Glutamatergic neuron (in vitro differentiated cells): ENCODE results near the gene ALDH1B1. TPM values are rescaled to one million over a fixed set of nuclear protein-coding genes. Genes with fewer than 3 reads are reported as not detected.
A peak's percentile ranks its signal among the peaks of the same experiment; 100 is the strongest.

Experiments used
- DNase-seq: peaks from one replicate; pipeline ENCODE4 v3.0.0; 2022
- H3K27ac Mint-ChIP-seq: one replicate; pipeline ENCODE4 v1.8.0; 2020; ENCODE audit warnings: mild to moderate bottlenecking, mixed read lengths, inconsistent platforms; ENCODE audit not compliant: unreplicated experiment
- H3K27me3 Mint-ChIP-seq: one replicate; pipeline ENCODE4 v1.8.0; 2020; ENCODE audit warnings: mild to moderate bottlenecking, moderate library complexity, mixed read lengths, inconsistent platforms; ENCODE audit not compliant: unreplicated experiment
- H3K36me3 Mint-ChIP-seq: one replicate; pipeline ENCODE4 v1.8.0; 2020; ENCODE audit warnings: mild to moderate bottlenecking, mixed read lengths, inconsistent platforms; ENCODE audit not compliant: unreplicated experiment
- H3K4me1 Mint-ChIP-seq: one replicate; pipeline ENCODE4 v1.8.0; 2020; ENCODE audit warnings: mild to moderate bottlenecking, low read depth, mixed read lengths, inconsistent platforms; ENCODE audit not compliant: unreplicated experiment
- H3K4me3 Mint-ChIP-seq: one replicate; pipeline ENCODE4 v1.8.0; 2020; ENCODE audit warnings: mild to moderate bottlenecking, mixed read lengths, inconsistent platforms; ENCODE audit not compliant: unreplicated experiment
- H3K9me3 Mint-ChIP-seq: one replicate; pipeline ENCODE4 v1.8.0; 2020; ENCODE audit warnings: mild to moderate bottlenecking, moderate library complexity, mixed read lengths, inconsistent platforms; ENCODE audit not compliant: unreplicated experiment
- total RNA-seq: library from RNA; stranded (reverse); fragmentation: NEBNext Ultra II Directional; extraction: Animal tissue kit (Norgen Biotek cat#: 25700); gene quantifications from one replicate; pipeline ENCODE4 v1.2.1, GENCODE V29; 2021; ENCODE audit not compliant: unreplicated experiment
- TF ChIP-seq, protein P1 (sequence below): fragments of 200-600 bp; sonication (generic); IDR thresholded peaks from one replicate; pipeline ENCODE4 v1.5.0; 2021; ENCODE audit not compliant: partially characterized antibody, unreplicated experiment

Gene ALDH1B1
- total RNA-seq, 1 donor from 2014 or later = 15.3 TPM

DNA sequence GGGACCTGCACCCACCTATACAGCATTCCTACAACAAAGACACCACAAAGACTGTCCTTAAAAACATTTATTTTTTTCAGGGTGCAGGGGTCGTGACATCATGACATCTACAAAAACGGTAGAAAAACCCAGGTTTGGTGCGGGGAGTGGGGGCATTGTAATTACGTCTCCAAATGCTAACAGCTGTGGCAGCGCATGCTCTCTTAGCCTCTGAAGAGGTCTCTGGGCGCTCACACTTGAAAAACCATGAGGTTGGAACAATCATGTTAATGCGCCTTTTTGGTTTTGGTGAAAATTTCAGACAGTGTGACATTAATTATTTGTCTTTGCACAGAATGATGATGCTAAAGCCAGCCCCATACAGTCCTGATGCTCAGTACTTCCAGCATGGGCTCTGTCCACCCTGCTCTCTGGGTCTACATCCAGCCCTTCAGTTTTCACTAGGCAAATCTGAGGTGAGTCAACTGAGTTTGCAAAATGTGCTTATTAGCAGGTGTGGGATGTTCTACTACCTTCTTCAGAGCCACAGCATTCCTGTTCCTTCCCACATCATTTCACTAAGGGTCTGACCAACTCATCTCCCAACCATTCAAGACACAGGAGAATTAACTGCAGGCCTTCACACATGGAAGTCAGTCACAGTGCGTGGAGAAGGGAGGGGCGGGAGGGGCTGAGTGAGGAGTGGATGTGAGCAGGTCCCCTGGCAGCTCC is 14.1 kb downstream of the ALDH1B1 start:
- H3K4me1 Mint-ChIP-seq = peaks cover 37% of the 10 kb centered on the region

DNA sequence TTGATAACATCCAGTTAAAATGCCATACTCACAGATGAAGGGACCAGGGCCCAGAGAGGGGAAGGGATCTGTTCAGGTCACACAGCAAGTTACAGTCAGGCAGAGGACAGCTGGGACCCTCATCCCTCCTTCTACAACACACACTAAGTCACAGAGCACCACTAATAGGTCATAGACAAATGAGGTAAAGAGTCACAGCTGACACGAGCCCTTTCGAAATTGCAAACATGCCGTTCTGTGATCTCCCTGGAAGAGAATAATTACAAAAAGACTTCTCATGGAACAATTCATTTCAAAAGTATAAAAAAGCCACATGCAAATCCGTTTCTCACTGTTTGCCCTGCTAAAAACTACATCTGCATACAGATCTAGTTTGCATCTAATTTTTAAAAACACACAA is 16.2 kb downstream of the ALDH1B1 start:
- peaks cover 13% of the 10 kb centered on the region for H3K36me3 Mint-ChIP-seq

More for the DNA sequence above, 14.1 kb downstream of the ALDH1B1 start:
- Mint-ChIP-seq H3K36me3 (peaks cover 5% of the 10 kb centered on the region), H3K27me3 (peaks cover 7% of the 10 kb centered on the region), H3K27ac (no peak overlapping the region), H3K4me3 (no peak overlapping the region), H3K9me3 (peaks cover 3% of the 10 kb centered on the region)
- no peak for DNase-seq
- TF ChIP-seq, protein P1, sequence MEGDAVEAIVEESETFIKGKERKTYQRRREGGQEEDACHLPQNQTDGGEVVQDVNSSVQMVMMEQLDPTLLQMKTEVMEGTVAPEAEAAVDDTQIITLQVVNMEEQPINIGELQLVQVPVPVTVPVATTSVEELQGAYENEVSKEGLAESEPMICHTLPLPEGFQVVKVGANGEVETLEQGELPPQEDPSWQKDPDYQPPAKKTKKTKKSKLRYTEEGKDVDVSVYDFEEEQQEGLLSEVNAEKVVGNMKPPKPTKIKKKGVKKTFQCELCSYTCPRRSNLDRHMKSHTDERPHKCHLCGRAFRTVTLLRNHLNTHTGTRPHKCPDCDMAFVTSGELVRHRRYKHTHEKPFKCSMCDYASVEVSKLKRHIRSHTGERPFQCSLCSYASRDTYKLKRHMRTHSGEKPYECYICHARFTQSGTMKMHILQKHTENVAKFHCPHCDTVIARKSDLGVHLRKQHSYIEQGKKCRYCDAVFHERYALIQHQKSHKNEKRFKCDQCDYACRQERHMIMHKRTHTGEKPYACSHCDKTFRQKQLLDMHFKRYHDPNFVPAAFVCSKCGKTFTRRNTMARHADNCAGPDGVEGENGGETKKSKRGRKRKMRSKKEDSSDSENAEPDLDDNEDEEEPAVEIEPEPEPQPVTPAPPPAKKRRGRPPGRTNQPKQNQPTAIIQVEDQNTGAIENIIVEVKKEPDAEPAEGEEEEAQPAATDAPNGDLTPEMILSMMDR = no peak

DNA sequence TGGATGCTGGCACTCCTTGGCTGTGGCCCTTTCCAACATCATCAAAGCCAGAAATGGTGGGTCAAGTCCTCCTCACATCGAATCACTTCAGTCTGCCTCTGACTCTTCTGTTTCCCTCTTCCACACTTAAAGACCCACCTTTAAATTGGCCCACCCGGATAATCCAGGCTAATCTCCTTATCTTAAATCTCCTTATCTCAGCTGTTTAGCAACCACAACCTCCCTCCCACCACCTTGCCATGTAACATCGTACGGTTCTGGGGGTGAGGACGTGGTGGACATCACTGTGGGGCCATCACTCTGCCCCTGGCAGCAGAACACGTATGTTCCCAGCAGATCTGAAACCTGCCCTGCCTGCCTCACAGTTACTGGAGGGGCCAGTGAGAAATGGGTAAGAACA is 20.2 kb downstream of the ALDH1B1 start:
- Mint-ChIP-seq H3K36me3 (peaks cover 8% of the 10 kb centered on the region), H3K4me3 (peak overlapping the region; percentile 93), H3K27ac (no peak overlapping the region), H3K4me1 (peaks cover 64% of the 10 kb centered on the region), H3K9me3 (peaks cover 22% of the 10 kb centered on the region), H3K27me3 (peaks cover 23% of the 10 kb centered on the region)
- no peak for DNase-seq
- TF ChIP-seq, protein P1 = no peak

More for the DNA sequence above, 16.2 kb downstream of the ALDH1B1 start:
- TF ChIP-seq, protein P1 = no peak
- Mint-ChIP-seq H3K9me3 (peaks cover 6% of the 10 kb centered on the region), H3K4me1 (peaks cover 45% of the 10 kb centered on the region), H3K4me3 (no peak overlapping the region), H3K27ac (no peak overlapping the region), H3K27me3 (peaks cover 3% of the 10 kb centered on the region)
- DNase-seq = no peak

GRCh38 chr9:38413283-38413682 is 20.8 kb downstream of the ALDH1B1 start:
- peaks cover 22% of the 10 kb centered on the region for H3K9me3 Mint-ChIP-seq
- H3K36me3 Mint-ChIP-seq = peaks cover 8% of the 10 kb centered on the region
- peaks cover 23% of the 10 kb centered on the region for H3K27me3 Mint-ChIP-seq
- H3K27ac Mint-ChIP-seq = peak overlapping the region; percentile 97
- peak overlapping the region; percentile 93 for H3K4me3 Mint-ChIP-seq
- peaks cover 66% of the 10 kb centered on the region for H3K4me1 Mint-ChIP-seq
- DNase-seq = no peak
- TF ChIP-seq, protein P1 = no peak

GRCh38 chr9:38414040-38414723 is 21.7 kb downstream of the ALDH1B1 start:
- H3K27me3 Mint-ChIP-seq = peaks cover 23% of the 10 kb centered on the region
- H3K27ac Mint-ChIP-seq = peak overlapping the region; percentile 97
- peaks cover 73% of the 10 kb centered on the region for H3K4me1 Mint-ChIP-seq
- peaks cover 8% of the 10 kb centered on the region for H3K36me3 Mint-ChIP-seq
- TF ChIP-seq, protein P1 = no peak
- H3K9me3 Mint-ChIP-seq = peaks cover 22% of the 10 kb centered on the region
- H3K4me3 Mint-ChIP-seq = peak overlapping the region; percentile 93
- DNase-seq = peak; percentile 75
